HCT116 (cell line): ENCODE measurements around the gene RNASE1. TPM values are rescaled to one million over a fixed set of nuclear protein-coding genes. Genes with fewer than 3 reads are reported as not detected.

ENCODE experiments used
- ATAC-seq: fragments of 200-7000 bp; cut with Tn5 transposase; 2 replicates; pipeline ENCODE4 v1.9.1; 2020; ENCODE audit warnings: mild to moderate bottlenecking, moderate library complexity
- BruUV-seq: library from RNA; stranded (reverse); fragments of 400-500 nt; replicated peaks from 2 replicates; lab custom pipeline; 2021; lab: Mats Ljungman, UMichigan
- CTCF ChIA-PET: fragments of 300-600 bp; sonication (Branson Sonifier 250); formaldehyde crosslinking; loops from one replicate; lab custom pipeline; 2021; ENCODE audit warnings: antibody characterized with exemption; lab: Charles Lee
- POLR2A ChIA-PET: fragments of 300-600, 350-600 bp; sonication (Branson Sonifier 250); formaldehyde crosslinking; loops from one replicate; lab custom pipeline; 2021; ENCODE audit warnings: antibody characterized with exemption; lab: Charles Lee
- RAD21 ChIA-PET, 2 experiments: fragments of 300-600 bp; sonication (Branson Sonifier 250); formaldehyde crosslinking; loops; one replicate each; lab custom pipeline; 2023; ENCODE audit warnings: low total read pairs in 2 of 2; ENCODE audit not compliant: uncharacterized antibody in 2 of 2, unreplicated experiment in 2 of 2, low non-redundant PET in 1 of 2; lab: Charles Lee
- DNase-seq: peaks from one replicate; pipeline ENCODE4 v3.0.0-alpha.2; 2010; ENCODE audit warnings: low read depth, low spot score
- H2AFZ ChIP-seq: fragments of 200-600 bp; shearing (Covaris generic), sonication (generic); 2 replicates; pipeline ENCODE4 v1.6.1; 2017; ENCODE audit warnings: low read depth, mixed run types, mixed read lengths, antibody characterized with exemption, low read length; ENCODE audit not compliant: poor library complexity, severe bottlenecking
- H3K27ac ChIP-seq: 2 replicates; pipeline ENCODE4 v1.5.1; 2012; ENCODE audit warnings: low read depth, low read length
- H3K27me3 ChIP-seq: fragments of 200-600 bp; sonication (generic); 2 replicates; pipeline ENCODE4 v1.6.1; 2016; ENCODE audit warnings: mixed run types, low read length, mixed read lengths; ENCODE audit not compliant: insufficient read depth
- H3K36me3 ChIP-seq, 2 experiments: fragments of 200-500 bp in 1 of 2; fragments of 200-600 bp in 1 of 2; sonication (Bioruptor generic) in 1 of 2; sonication (generic) in 1 of 2; 2 replicates each; pipeline versions ENCODE4 v1.5.1 to v1.6.1; 2014 to 2016; ENCODE audit warnings: low read length in 2 of 2, inconsistent platforms in 1 of 2, mixed read lengths in 1 of 2, mixed run types in 1 of 2; ENCODE audit not compliant: insufficient read depth in 2 of 2, control insufficient read depth in 1 of 2
- H3K4me1 ChIP-seq, 2 experiments: fragments of 200-600 bp in 1 of 2; sonication (generic) in 1 of 2; 2 replicates each; pipeline versions ENCODE4 v1.5.1 to v1.6.1; 2012 to 2017; ENCODE audit warnings: low read length in 2 of 2, inconsistent platforms in 1 of 2, mild to moderate bottlenecking in 1 of 2, mixed read lengths in 1 of 2, mixed run types in 1 of 2, moderate library complexity in 1 of 2; ENCODE audit not compliant: insufficient read depth in 2 of 2, control insufficient read depth in 1 of 2
- H3K4me2 ChIP-seq: fragments of 200-600 bp; sonication (generic); 2 replicates; pipeline ENCODE4 v1.6.1; 2017; ENCODE audit warnings: mixed run types, low read length, mixed read lengths
- H3K4me3 ChIP-seq, 2 experiments: fragments of 200-600 bp in 1 of 2; sonication (generic) in 1 of 2; replicated peaks in 1 of 2; 2 replicates each; pipeline ENCODE4 v1.5.1; 2011 to 2016; ENCODE audit warnings: low read length in 2 of 2, control low read depth in 1 of 2, low read depth in 1 of 2, mild to moderate bottlenecking in 1 of 2, mixed read lengths in 1 of 2, mixed run types in 1 of 2
- H3K79me2 ChIP-seq: fragments of 200-600 bp; sonication (generic); 2 replicates; pipeline ENCODE4 v1.6.1; 2017; ENCODE audit warnings: mild to moderate bottlenecking, mixed run types, low read length, moderate library complexity, mixed read lengths; ENCODE audit not compliant: insufficient read depth
- H3K9ac ChIP-seq: fragments of 200-600 bp; sonication (generic); 2 replicates; pipeline ENCODE4 v1.6.1; 2016; ENCODE audit warnings: low read length, mixed read lengths
- H3K9me2 ChIP-seq: fragments of 200-600 bp; sonication (generic), shearing (Covaris generic); 2 replicates; pipeline ENCODE4 v1.6.1; 2017; ENCODE audit warnings: mixed run types, mild to moderate bottlenecking, moderate library complexity; ENCODE audit not compliant: insufficient read depth
- H3K9me3 ChIP-seq, 2 experiments: fragments of 200-500 bp in 1 of 2; fragments of 200-600 bp in 1 of 2; sonication (Bioruptor generic) in 1 of 2; sonication (generic) in 1 of 2; 2 replicates each; pipeline ENCODE4 v1.6.1; 2014 to 2017; ENCODE audit warnings: low read length in 2 of 2, mixed read lengths in 2 of 2, inconsistent platforms in 1 of 2, low read depth in 1 of 2, mild to moderate bottlenecking in 1 of 2, mixed run types in 1 of 2, moderate library complexity in 1 of 2; ENCODE audit not compliant: control insufficient read depth in 1 of 2, insufficient read depth in 1 of 2
- H4K20me1 ChIP-seq: fragments of 200-600 bp; sonication (generic), shearing (Covaris generic); 2 replicates; pipeline ENCODE4 v1.6.1; 2017; ENCODE audit warnings: mixed run types, mild to moderate bottlenecking, moderate library complexity; ENCODE audit not compliant: insufficient read depth
- ATF3 ChIP-seq: IDR thresholded peaks from 2 replicates; pipeline ENCODE4 v1.6.1; 2012
- CBX3 ChIP-seq: IDR thresholded peaks from 2 replicates; pipeline ENCODE4 v1.6.1; 2012; ENCODE audit warnings: low read depth
- CEBPB ChIP-seq: IDR thresholded peaks from 2 replicates; pipeline ENCODE4 v1.6.1; 2012; ENCODE audit warnings: low read depth
- EZH2 ChIP-seq: fragments of 200-600 bp; sonication (generic); IDR thresholded peaks from 2 replicates; pipeline ENCODE4 v1.6.1; 2017; ENCODE audit warnings: antibody characterized with exemption, mixed run types
- EZH2phosphoT487 ChIP-seq: fragments of 200-600 bp; IDR thresholded peaks from 2 replicates; pipeline ENCODE4 v1.6.1; 2018; ENCODE audit warnings: antibody characterized with exemption, borderline replicate concordance
- FOSL1 ChIP-seq: IDR thresholded peaks from 2 replicates; pipeline ENCODE4 v1.6.1; 2012; ENCODE audit warnings: low read depth
- MAX ChIP-seq: IDR thresholded peaks from 2 replicates; pipeline ENCODE4 v1.6.1; 2012
- POLR2A ChIP-seq: IDR thresholded peaks from 2 replicates; pipeline ENCODE4 v1.7.0; 2011; ENCODE audit warnings: borderline replicate concordance; ENCODE audit not compliant: insufficient read depth, insufficient read length; ENCODE audit errors: extremely low read depth
- POLR2AphosphoS5 ChIP-seq: IDR thresholded peaks from 2 replicates; pipeline ENCODE4 v1.6.1; 2011; ENCODE audit warnings: mild to moderate bottlenecking, low read depth, low read length, moderate library complexity
- REST ChIP-seq: IDR thresholded peaks from 2 replicates; pipeline ENCODE4 v1.6.1; 2012; ENCODE audit warnings: low read depth
- SIN3A ChIP-seq: IDR thresholded peaks from 2 replicates; pipeline ENCODE4 v1.6.1; 2012; ENCODE audit warnings: low read depth
- SRF ChIP-seq: IDR thresholded peaks from 2 replicates; pipeline ENCODE4 v1.6.1; 2012; ENCODE audit warnings: low read depth
- TCF7L2 ChIP-seq: IDR thresholded peaks from 2 replicates; pipeline ENCODE4 v1.7.0; 2011; ENCODE audit warnings: borderline replicate concordance, inconsistent platforms; ENCODE audit not compliant: insufficient read depth, insufficient read length; ENCODE audit errors: extremely low read depth
- YY1 ChIP-seq: IDR thresholded peaks from 2 replicates; pipeline ENCODE4 v1.6.1; 2011; ENCODE audit warnings: low read length, low read depth, moderate library complexity, mild to moderate bottlenecking; ENCODE audit not compliant: insufficient replicate concordance; ENCODE audit errors: extremely low read depth
- ZBTB33 ChIP-seq: IDR thresholded peaks from 2 replicates; pipeline ENCODE4 v1.6.1; 2011; ENCODE audit warnings: mild to moderate bottlenecking, low read length, moderate library complexity; ENCODE audit not compliant: insufficient replicate concordance; ENCODE audit errors: extremely low read depth
- intact Hi-C: fragments of 100-400 bp; cut with micrococcal nuclease; formaldehyde crosslinking; loops from 2 replicates; pipeline ENCODE4 v1.10.0; 2022
- total RNA-seq: library from RNA; stranded (reverse); gene quantifications from one replicate; pipeline ENCODE4 v1.2.1, GENCODE V29; 2021; ENCODE audit not compliant: unreplicated experiment

RNASE1 gene
- total RNA-seq, 1 experiment from 2014 or later = 3.3 TPM

GRCh38 chr14:20809917-20810316 is 7.3 kb upstream of the RNASE1 start:
- Histone ChIP-seq H3K36me3 (no peaks in the 10 kb centered on the region), H3K9me2 (no peaks in the 10 kb centered on the region), H3K27me3 (no peaks in the 10 kb centered on the region), H2AFZ (no peak overlapping the region), H3K4me3 (no peak overlapping the region), H3K9ac (no peak overlapping the region), H4K20me1 (no peaks in the 10 kb centered on the region), H3K27ac (no peak overlapping the region), H3K9me3 (no peaks in the 10 kb centered on the region), H3K4me1 (no peaks in the 10 kb centered on the region), H3K4me2 (no peak overlapping the region), H3K79me2 (no peaks in the 10 kb centered on the region)
- ATAC-seq = no peak
- RAD21 ChIA-PET = no interaction called here
- CTCF ChIA-PET = no interaction called here
- POLR2A ChIA-PET = no interaction called here
- no peak for DNase-seq
- no TSS peak for BruUV-seq
- intact Hi-C loops = no loop called here
- no peak for TF ChIP-seq SRF
- no peak for TF ChIP-seq CBX3
- TF ChIP-seq SIN3A = no peak
- TF ChIP-seq POLR2AphosphoS5 = no peak
- no peak for TF ChIP-seq ATF3
- no peak for TF ChIP-seq MAX
- no peak for TF ChIP-seq TCF7L2
- TF ChIP-seq EZH2 = no peak
- TF ChIP-seq FOSL1 = no peak
- TF ChIP-seq EZH2phosphoT487 = no peak
- TF ChIP-seq REST = no peak
- no peak for TF ChIP-seq ZBTB33
- no peak for TF ChIP-seq POLR2A
- no peak for TF ChIP-seq CEBPB
- no peak for TF ChIP-seq YY1
